SK-N-DZ (cell line): ENCODE measurements around the gene EPHB3.
"Not testable (repeated sequence)": the region's sequence is repeated elsewhere in the genome, so short reads cannot be mapped to it uniquely, and the experiment has no call there.

ENCODE experiments used
- DNase-seq: peaks from one replicate; pipeline ENCODE4 v3.0.0-alpha.2; 2015; ENCODE audit warnings: low spot score

EPHB3 gene

DNA sequence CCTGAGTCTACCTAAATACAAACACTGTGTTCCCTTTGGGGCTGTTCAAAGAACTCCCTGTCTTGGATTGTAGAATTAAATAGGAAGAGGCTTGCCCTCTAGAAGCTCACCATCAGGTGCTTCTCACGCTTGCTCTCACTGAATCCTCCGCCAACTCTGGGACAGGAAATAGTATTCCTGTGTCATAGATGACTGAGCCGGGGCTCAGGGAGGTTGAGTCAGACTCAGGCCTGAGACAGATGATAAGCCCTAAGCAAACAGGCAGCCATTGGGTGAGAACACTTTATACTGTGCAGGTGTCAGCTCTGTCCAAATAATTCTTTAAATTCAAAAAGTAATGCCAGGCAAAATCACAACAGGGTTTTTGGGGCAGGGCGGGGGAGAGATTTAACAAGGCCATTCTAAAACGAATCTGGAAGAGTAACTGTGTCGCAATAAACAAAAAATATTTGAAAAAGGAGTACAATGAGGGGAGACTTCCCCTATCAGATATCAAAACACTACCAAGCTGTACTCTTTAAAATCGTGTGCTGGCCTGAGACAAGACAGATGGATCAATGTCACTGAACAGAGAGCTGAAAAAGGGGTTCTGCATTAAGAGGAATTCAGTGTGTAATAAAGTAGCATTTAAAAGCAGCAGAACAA, 59.0 kb downstream of the EPHB3 start:
- no peak for DNase-seq

DNA sequence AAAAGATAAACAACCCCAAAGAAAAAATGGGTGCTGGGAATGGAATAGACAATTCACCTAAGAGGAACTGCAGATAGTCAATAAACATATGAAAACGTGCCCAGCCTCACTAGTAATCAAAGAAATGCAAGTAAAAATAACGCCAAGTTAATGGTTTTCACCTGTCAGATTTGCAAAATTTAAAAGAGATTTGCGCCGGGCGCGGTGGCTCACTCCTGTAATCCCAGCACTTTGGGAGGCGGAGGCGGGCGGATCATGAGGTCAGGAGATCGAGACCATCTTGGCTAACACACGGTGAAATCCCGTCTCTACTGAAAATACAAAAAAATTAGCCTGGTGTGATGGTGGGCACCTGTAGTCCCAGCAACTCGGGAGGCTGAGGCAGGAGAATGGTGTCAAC, 60.6 kb downstream of the EPHB3 start:
- DNase-seq = not testable (repeated sequence)

DNA sequence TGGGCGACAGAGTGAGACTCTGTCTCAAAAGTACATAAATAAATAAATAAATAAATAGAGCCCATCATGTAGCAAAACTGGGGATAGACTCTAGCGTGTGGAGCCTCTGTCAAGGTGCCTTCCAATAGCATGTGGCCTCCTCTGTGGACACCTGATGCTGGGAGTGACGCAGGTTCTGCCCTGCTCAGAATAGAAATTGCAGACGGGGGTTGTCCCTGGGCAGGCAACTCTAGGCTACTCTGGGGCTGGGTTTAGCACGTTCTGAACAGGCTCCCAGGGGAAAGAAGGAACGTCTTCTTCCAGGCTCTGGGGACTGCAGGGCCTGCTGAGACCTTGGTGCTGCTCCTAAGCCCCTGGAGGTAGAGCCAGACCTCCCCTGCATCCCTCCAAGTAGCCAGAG, 65.3 kb downstream of the EPHB3 start:
- DNase-seq = no peak

DNA sequence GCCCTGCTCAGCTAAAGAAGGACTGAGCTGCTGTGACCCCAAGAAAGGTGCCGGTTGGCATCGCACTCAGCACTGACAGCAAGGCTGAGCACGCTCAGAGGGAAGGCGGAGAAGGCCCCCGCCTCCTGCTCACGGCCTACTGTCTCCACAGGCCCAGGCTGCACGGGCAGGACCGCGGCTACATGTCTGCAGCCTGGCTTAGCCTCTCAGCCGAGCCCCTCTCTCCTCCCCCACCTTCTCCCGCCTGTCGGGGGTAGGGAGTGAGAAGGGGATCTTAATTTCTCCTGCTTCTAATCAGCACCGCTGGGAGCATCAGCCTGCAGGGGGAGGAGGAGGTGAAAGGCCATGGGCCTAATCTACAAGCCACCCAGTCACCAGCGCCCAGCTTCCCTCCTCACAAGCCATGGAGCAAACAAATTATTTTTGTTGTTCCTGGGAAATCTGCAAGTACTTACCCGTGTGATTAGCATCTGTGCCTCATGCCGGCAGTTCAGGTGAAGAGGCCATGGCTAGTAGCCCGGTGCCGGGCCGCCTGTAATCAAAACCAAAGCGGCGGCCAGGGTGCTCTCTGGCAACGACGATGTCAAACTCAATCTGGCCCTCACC, 68.1 kb downstream of the EPHB3 start:
- DNase-seq = peak; percentile 74

GRCh38 chr3:184630861-184631471, 69.4 kb downstream of the EPHB3 start:
- DNase-seq = no peak

GRCh38 chr3:184631472-184631861, 69.9 kb downstream of the EPHB3 start:
- DNase-seq = no peak
